ENCODE data around the gene NOVA1. TPM values are rescaled to one million over a fixed set of nuclear protein-coding genes. Genes with fewer than 3 reads are reported as not detected.

The NOVA1 gene
- total RNA-seq, 1 donor from 2014 or later, result 21.8 TPM

DNA sequence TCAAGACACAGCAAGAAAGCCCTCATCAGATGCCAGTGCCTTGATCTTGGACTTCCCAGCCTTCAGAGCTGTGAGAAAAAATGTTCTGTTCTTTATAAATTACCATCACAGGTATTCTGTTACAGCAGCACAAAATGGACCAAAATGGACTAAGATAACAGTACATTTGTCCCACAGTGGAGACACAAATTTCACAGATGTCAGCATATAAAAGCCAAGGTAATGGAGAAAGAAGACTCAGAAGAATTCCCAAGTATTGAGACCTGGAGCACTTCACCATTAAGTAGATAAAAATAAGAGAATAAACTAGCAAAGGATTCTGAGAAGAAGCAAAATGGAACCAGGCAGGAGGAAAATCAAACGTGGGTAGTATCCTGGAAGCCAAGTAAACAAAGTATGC lies 131.0 kb downstream of the NOVA1 start:
- TF ChIP-seq, protein P1, sequence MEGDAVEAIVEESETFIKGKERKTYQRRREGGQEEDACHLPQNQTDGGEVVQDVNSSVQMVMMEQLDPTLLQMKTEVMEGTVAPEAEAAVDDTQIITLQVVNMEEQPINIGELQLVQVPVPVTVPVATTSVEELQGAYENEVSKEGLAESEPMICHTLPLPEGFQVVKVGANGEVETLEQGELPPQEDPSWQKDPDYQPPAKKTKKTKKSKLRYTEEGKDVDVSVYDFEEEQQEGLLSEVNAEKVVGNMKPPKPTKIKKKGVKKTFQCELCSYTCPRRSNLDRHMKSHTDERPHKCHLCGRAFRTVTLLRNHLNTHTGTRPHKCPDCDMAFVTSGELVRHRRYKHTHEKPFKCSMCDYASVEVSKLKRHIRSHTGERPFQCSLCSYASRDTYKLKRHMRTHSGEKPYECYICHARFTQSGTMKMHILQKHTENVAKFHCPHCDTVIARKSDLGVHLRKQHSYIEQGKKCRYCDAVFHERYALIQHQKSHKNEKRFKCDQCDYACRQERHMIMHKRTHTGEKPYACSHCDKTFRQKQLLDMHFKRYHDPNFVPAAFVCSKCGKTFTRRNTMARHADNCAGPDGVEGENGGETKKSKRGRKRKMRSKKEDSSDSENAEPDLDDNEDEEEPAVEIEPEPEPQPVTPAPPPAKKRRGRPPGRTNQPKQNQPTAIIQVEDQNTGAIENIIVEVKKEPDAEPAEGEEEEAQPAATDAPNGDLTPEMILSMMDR (IDR thresholded peaks at IDR 0.05; ENCODE audit: unreplicated experiment), result no peak
- H3K4me1 Mint-ChIP-seq (ENCODE audit: unreplicated experiment), result no peaks in the 10 kb centered on the region
- peaks cover 18% of the 10 kb centered on the region for H3K36me3 Mint-ChIP-seq (ENCODE audit: low read depth, unreplicated experiment)
- no peaks in the 10 kb centered on the region for H3K27me3 Mint-ChIP-seq (ENCODE audit: unreplicated experiment)
- H3K4me3 Mint-ChIP-seq (ENCODE audit: unreplicated experiment), result no peak overlapping the region
- no peaks in the 10 kb centered on the region for H3K9me3 Mint-ChIP-seq (ENCODE audit: unreplicated experiment)
- H3K27ac Mint-ChIP-seq (ENCODE audit: unreplicated experiment), result no peak overlapping the region
- no peak for DNase-seq (ENCODE audit: low spot score)

DNA sequence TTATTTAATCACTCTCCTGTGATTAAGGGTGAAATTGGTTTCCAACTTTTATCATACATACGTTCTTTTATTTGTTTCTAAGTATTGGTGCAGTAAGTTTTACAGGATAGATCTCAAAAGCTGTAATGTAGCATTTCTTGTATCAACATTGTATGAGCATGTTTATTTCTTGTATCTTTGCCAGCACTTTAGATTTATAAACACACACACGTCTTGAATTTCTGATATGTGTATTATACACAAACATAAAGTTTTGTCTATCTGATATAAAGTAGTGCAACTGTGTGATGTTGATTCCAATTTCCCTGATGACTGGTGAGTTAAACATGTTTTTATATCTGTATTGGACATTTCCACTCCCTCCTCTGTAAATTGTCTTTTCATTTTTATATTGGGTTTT lies 134.7 kb downstream of the NOVA1 start:
- H3K4me3 Mint-ChIP-seq (ENCODE audit: unreplicated experiment), result no peak overlapping the region
- H3K9me3 Mint-ChIP-seq (ENCODE audit: unreplicated experiment), result no peaks in the 10 kb centered on the region
- no peaks in the 10 kb centered on the region for H3K27me3 Mint-ChIP-seq (ENCODE audit: unreplicated experiment)
- H3K27ac Mint-ChIP-seq (ENCODE audit: unreplicated experiment), result no peak overlapping the region
- H3K4me1 Mint-ChIP-seq (ENCODE audit: unreplicated experiment), result no peaks in the 10 kb centered on the region
- H3K36me3 Mint-ChIP-seq (ENCODE audit: low read depth, unreplicated experiment), result peaks cover 18% of the 10 kb centered on the region
- TF ChIP-seq, protein P1 (IDR thresholded peaks at IDR 0.05; ENCODE audit: unreplicated experiment), result no peak
- DNase-seq (ENCODE audit: low spot score), result no peak

DNA sequence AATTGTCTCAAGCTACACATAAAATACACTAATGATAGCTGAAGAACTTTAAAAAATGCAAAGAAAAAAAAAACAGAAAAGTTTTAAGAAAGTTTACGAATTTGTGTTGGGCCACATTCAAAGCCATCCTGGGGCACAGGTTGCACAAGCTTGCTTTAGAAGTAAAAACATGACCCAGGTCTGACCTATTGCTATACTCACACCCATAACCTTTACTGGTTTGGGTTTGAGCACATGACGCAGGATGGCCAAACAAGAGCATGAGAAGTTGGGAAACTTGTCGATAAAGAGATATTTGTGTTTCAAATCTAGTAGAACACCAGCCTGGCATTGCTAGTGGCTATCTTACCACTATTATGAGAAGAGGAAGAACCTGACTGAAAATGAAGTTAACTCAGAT lies 143.7 kb downstream of the NOVA1 start:
- Mint-ChIP-seq H3K27me3 (ENCODE audit: unreplicated experiment) (no peaks in the 10 kb centered on the region), H3K36me3 (ENCODE audit: low read depth, unreplicated experiment) (no peaks in the 10 kb centered on the region), H3K27ac (ENCODE audit: unreplicated experiment) (no peak overlapping the region), H3K4me3 (ENCODE audit: unreplicated experiment) (no peak overlapping the region), H3K4me1 (ENCODE audit: unreplicated experiment) (no peaks in the 10 kb centered on the region), H3K9me3 (ENCODE audit: unreplicated experiment) (no peaks in the 10 kb centered on the region)
- TF ChIP-seq, protein P1 (IDR thresholded peaks at IDR 0.05; ENCODE audit: unreplicated experiment), result no peak
- DNase-seq (ENCODE audit: low spot score), result no peak

DNA sequence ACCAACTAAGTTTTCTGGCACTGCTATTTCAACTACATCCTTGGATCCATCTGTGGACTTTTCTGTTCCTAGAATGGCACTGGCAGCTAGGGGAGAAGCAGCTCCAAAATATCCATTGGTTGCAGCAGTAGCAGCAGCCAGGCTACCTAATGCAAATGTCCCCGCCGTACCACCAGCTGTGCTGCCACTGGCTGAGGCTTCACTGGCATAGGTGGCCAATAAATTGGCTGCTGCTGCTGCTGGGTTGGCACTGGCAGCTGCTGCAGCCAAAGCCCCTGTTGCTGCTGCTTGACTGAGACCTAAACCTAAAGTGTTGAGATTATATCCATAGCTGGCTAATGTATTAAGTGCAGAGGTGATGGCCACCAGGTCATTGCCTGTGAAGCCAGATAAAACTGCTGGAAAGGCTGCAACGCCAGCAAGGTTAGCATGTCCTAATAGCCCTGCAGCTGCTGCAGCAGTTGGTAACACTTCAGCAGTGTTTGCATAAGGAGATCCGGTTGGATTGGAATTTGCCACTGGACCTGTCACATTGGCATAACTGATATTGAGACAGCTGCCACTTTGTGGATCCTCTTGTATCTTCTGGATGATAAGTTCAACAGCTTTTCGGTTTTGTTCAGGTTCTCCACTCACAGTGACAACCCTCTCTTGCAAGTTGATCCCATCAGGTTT lies 149.5 kb downstream of the NOVA1 start:
- H3K36me3 Mint-ChIP-seq (ENCODE audit: low read depth, unreplicated experiment), result no peaks in the 10 kb centered on the region
- no peak overlapping the region for H3K27ac Mint-ChIP-seq (ENCODE audit: unreplicated experiment)
- H3K27me3 Mint-ChIP-seq (ENCODE audit: unreplicated experiment), result no peaks in the 10 kb centered on the region
- no peak overlapping the region for H3K4me3 Mint-ChIP-seq (ENCODE audit: unreplicated experiment)
- DNase-seq (ENCODE audit: low spot score), result no peak
- no peaks in the 10 kb centered on the region for H3K4me1 Mint-ChIP-seq (ENCODE audit: unreplicated experiment)
- TF ChIP-seq, protein P1 (IDR thresholded peaks at IDR 0.05; ENCODE audit: unreplicated experiment), result no peak
- H3K9me3 Mint-ChIP-seq (ENCODE audit: unreplicated experiment), result no peaks in the 10 kb centered on the region

- H3K36me3 Mint-ChIP-seq (ENCODE audit: low read depth, unreplicated experiment), result no peaks in the 10 kb centered on the region
- H3K9me3 Mint-ChIP-seq (ENCODE audit: unreplicated experiment), result no peaks in the 10 kb centered on the region
- peak; percentile 29 for DNase-seq (ENCODE audit: low spot score)
- no peaks in the 10 kb centered on the region for H3K27me3 Mint-ChIP-seq (ENCODE audit: unreplicated experiment)
- TF ChIP-seq, protein P1 (IDR thresholded peaks at IDR 0.05; ENCODE audit: unreplicated experiment), result no peak
- no peak overlapping the region for H3K27ac Mint-ChIP-seq (ENCODE audit: unreplicated experiment)
- H3K4me3 Mint-ChIP-seq (ENCODE audit: unreplicated experiment), result no peak overlapping the region
- no peaks in the 10 kb centered on the region for H3K4me1 Mint-ChIP-seq (ENCODE audit: unreplicated experiment)
These were observed 153.0 kb downstream of the NOVA1 start for GRCh38 chr14:26444822-26445221.

Data from endothelial cell (in vitro differentiated cells).